ENCODE results near the gene IFI27. TPM values are rescaled to one million over a fixed set of nuclear protein-coding genes. Genes with fewer than 3 reads are reported as not detected.

Gene IFI27
- total RNA-seq, 4 donors from 2014 or later = 133 to 455 (median 216) TPM

- TF ChIP-seq CTCF (IDR thresholded peaks at IDR 0.05; ENCODE audit: low read depth) = no peak
These were observed 10.9 kb downstream of the IFI27 start for GRCh38 chr14:94121485-94121884.

- TF ChIP-seq CTCF (IDR thresholded peaks at IDR 0.05; ENCODE audit: low read depth) = no peak
These were observed 11.9 kb downstream of the IFI27 start for GRCh38 chr14:94122438-94122837.

GRCh38 chr14:94123296-94123695 is 12.8 kb downstream of the IFI27 start:
- no peak for TF ChIP-seq CTCF (IDR thresholded peaks at IDR 0.05; ENCODE audit: low read depth)

- TF ChIP-seq CTCF (IDR thresholded peaks at IDR 0.05; ENCODE audit: low read depth) = no peak
These were observed 13.3 kb downstream of the IFI27 start for GRCh38 chr14:94123868-94124267.

- TF ChIP-seq CTCF (IDR thresholded peaks at IDR 0.05; ENCODE audit: low read depth) = no peak
These were observed 14.2 kb downstream of the IFI27 start for GRCh38 chr14:94124582-94125377.

GRCh38 chr14:94125659-94126418 is 15.3 kb downstream of the IFI27 start:
- TF ChIP-seq CTCF (IDR thresholded peaks at IDR 0.05; ENCODE audit: low read depth) = no peak

- no peak for TF ChIP-seq CTCF (IDR thresholded peaks at IDR 0.05; ENCODE audit: low read depth)
These were observed 15.8 kb downstream of the IFI27 start for GRCh38 chr14:94126419-94126677.
